NCI-H2196 treated with DMSO at 0.1 percent for 48 hours (cell line): ENCODE measurements around the gene CDYL.
"Not testable (repeated sequence)": the region's sequence is repeated elsewhere in the genome, so short reads cannot be mapped to it uniquely, and the experiment has no call there.

Experiments
- DNase-seq: peaks from one replicate; lab custom pipeline; 2025; ENCODE audit not compliant: unreplicated experiment; lab: John Stamatoyannopoulos, UW

The CDYL gene

DNA sequence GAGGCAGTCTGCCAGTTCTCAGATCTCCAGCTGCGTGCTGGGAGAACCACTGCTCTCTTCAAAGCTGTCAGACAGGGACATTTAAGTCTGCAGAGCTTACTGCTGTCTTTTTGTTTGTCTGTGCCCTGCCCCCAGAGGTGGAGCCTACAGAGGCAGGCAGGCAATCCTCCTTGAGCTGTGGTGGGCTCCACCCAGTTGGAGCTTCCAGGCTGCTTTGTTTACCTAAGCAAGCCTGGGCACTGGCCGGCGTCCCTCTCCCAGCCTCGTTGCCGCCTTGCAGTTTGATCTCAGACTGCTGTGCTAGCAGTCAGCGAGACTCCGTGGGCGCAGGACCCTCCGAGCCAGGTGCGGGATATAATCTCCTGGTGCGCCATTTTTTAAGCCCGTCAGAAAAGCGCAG is 59.3 kb downstream of the CDYL start:
- DNase-seq, result not testable (repeated sequence)

DNA sequence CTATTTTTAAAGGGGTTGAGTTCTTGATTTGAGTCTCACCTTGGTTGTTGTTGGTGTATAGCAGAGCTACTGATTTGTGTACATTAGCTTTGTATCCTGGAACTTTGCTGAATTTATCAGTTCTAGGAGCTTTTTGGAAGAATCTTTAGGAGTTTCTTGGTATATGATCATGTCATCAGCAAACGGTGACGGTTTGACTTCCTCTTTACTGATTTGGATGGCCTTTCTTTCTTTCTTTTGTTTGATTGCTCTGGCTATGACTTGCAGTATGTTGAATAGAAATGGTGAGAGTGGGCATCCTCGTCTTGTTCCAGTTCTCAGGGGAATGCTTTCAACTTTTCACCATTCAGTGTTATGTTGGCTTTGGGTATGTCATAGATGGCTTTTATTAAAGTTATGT is 64.0 kb downstream of the CDYL start:
- no peak for DNase-seq

DNA sequence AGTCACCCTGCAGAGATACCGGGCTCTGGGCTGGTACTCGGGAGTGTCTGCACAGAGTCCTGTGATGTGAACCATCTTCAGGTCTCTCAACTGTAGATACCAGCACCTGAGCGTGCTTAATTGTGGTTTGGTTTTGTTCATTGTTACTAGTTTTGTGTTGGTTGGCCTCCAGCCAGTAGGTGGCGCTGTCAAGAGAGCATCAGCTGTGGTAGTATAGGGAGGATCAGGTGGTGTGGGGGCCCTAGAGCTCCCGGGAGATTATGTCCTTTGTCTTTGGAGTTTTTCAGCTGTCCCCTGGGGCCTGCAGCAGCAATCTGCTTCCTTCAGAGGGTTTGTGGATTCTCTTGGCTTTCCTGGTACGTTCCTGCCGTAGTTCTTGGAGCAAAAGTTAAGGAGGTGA is 67.9 kb downstream of the CDYL start:
- no peak for DNase-seq

DNA sequence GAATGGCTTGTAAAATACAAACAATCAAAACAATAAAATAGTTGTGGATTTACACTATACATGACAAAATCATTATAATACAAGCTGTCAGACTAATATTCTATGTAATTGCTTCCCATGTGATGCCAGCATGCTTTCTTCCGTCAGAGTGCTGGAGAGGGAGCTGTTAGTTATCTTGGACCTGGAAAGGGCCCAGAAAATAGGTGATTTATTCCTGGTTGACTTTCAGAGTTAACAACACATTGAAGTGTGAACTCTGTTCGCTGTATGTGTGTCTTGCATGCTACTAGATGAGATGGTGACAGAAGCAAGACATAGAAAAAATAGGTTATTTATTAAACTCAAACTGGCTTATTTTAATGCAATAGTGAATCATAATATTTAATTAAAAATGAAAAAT is 70.2 kb downstream of the CDYL start:
- no peak for DNase-seq

DNA sequence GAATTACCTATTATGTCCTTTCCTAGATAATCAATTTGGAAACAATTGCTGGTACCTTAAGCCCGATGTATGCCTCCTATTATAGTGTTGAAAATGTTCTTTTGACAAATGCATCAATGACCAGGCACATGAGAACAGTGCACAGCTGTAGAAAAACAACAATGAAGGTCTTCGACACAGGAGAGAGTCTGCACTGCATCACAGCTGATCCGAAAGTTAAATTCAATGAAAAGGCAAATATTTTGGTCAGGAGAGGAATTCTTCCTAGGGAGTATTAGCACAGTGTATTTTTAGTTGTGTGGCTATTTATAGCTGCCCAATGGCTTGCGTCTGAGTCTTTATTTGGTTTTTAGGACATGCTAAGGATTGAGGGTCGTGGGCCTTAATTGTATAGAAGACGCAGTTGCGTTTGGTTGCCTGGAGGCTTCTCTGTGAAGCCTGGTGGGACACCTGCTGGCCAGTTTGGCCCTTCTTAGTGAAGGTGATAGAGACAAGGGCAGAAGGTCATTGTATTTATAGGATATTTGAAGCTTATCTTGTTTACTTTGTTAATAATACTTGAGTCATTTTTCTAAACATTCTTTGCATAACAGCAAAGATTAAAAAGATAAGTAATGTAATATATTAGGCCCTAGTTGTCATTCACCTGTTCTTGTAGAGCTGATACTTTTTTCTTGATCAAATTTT is 72.3 kb downstream of the CDYL start:
- DNase-seq, result no peak

DNA sequence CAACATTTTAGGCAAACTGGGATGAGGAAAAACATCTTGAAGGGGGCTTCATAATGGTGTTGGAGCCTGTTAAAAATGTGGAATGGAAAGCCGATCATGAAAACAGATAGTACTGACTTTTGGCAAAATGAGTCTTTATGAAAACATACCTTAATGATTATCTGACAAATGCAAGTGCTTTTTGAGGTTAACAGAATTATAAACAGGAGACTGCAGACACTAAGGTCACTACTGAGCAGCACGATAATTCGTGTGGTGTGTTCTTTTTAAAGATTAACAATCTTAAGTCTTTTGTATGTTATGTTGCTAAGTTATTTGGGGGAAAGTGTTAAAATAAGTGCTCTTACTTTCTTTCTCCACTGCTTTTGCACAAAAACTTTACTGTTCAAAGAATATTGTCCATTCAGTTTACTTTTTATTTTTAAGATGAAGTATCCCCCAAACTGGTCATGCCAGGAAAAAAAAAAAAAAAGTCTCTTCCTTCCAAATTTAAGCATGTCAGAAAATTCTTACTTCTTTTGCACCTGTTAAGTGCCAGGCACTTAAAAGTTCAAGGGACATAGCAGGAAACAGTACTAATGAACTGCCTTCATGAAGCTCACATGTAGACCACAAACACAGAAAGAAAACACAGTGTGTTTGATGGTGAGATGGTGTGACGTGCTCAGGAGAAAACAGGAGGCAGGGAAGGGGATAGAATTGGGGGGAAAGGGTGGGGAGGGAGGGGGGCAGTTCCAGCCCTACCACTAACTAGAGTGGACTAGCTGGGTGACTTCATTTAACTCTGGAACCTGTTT is 73.2 kb downstream of the CDYL start:
- DNase-seq, result no peak

DNA sequence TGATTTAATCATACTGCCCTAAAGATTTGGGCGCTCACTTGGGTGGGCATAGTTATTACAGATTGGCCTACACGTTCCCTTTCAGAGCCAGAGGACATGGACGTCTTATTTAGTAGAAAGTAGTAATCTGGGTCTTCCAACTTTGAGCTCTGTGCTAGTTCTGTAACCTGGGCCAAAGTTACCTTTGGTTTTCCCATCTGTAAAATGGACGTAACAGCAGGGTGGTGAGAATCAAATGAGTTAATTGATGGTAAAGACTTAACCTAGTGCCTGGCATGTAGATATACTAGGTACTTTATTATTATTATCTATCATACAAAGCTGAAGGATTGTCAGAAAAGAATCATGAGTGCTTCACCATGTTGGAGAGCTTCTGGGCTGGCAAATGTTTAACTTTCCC is 74.8 kb downstream of the CDYL start:
- DNase-seq, result no peak

DNA sequence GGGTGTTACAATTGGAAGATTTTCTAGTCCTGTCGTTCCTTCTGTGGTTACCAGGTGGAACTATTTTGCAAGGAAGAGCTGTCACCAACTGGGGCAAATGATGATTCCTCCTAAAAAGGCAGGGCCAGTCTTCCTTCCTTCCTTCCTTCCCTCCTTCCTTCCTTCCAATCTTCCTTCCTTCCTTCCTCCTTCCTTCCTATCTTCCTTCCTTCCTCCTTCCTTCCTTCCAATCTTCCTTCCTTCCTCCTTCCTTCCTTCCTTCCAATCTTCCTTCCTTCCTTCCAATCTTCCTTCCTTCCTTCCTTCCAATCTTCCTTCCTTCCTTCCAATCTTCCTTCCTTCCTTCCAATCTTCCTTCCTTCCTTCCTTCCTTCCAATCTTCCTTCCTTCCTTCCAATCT is 76.0 kb downstream of the CDYL start:
- not testable (repeated sequence) for DNase-seq

DNA sequence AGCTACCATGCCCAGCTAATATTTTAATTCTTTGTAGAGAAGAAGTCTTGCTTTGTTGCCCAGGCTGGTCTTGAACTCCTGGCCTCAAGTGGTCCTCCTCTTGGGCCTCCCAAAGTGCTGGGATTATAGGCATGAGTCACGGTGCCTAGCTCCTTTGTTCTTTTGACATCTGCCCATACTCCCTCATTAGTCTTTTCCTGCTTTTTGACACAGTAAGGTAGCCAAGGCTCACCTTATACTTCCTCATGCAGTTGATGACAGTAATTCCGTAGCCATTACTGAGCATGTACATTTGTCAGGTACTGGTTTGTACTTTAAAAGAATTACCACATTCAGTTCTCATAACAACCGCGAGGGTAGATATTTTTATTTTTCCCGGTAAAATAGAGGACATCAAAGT is 76.7 kb downstream of the CDYL start:
- no peak for DNase-seq

DNA sequence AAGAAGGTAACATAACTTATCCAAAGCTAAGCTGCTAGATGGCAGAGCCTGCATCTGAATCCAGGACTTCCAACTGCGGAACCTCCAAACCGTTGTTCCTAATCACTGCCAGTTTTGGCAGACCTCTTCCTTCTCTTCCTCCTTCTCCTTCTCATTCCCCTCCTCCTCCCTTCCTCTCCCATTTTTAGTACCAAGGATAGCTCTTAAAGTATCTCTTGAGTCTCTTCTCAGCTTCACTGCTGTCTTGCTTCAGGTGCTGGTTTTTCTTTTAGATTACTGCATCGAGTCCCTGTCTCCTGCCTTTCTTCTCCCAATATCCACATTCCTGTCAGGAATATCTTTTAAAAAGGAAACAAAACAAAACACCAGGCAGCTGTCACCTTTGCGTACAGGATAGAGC is 77.1 kb downstream of the CDYL start:
- DNase-seq, result no peak

DNA sequence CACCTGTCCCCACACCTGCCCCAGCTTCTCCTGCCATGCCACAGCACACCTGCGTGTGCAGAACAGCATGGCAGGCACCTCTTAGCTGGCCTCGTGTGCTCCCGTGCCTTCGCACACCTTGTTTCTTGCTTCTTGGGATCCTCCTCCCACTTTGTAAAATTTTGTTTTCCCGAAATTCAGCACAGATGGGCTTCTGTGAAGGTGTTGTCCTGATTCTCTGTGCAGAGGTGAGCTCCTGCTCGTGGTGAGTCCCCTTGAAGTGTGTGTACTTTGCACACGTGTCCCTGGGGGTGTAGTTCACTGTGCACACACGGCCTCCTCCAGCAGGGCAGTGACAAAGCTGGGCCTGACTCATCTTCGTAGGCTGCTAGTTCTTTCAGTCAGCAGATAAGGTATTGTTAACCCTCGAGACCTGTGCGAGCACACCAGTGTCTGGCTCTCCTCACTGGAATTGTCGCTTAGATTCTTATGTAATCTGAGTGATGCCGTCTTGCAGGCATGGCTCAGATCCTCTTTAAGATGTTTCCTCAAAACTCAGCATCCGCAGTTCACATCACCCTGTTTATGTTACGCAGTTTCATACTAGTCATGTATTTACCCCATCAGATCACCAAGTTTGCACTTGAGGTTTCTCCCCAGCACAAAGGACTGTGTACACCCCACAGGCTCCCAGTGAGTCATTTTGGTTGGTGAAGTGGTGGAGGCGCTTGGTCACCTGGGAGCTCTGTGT is 77.7 kb downstream of the CDYL start:
- no peak for DNase-seq

DNA sequence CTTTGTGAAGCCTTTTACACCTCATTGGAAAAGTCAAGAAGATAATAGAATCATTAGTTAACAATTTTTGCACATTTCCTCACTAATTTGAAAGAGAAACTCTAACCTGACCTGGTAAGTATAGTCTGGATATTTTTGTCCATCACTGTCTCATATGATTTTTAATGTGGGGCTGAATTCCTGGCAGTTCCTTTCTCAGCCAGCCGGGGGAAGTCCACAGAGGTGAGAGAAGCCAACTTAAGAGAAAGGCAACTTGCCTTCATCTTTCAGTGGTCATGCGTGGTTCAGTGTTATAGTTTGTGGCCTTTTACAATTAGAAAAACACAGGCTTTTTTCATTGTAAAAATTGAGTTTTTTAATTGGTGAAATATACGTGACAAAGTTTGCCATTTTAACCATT is 80.6 kb downstream of the CDYL start:
- DNase-seq, result no peak

DNA sequence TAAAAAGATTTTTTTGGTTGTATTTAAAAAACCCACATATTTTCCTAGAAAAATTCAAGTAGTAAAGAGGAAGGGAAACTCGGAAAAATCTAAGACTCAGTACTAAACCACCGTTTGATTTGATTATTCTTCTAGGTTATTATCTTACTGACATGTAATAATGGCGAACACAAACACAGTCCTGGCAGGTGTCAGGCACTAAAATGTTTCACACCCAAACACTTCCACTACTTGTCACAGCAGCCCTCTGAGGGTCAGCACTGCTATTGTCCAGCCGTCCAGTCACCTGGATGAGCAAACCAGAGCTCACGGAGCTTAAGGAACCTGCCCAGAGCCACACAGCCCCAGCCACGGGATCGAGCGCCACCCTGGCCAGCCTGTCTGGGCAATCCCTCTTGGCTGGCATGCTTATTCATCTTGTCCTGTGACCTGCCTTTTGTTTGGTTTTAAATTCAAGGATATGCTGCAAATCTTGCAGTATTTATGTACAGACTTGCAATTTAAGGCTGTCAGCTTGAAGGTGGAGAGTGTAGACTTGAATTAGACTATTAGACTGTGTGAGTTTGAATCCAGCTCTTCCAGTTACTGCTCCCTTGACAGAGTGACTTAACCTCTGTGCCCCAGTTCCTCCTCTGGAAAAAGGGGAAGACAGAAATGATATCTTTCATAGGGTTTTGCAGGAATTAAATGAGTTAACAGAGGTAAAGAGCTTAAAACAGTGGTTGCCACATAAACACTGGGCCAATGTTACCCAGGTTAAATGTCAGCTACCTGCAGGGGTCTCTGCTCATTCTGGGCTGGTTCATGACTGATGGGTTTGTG is 82.2 kb downstream of the CDYL start:
- DNase-seq, result no peak

DNA sequence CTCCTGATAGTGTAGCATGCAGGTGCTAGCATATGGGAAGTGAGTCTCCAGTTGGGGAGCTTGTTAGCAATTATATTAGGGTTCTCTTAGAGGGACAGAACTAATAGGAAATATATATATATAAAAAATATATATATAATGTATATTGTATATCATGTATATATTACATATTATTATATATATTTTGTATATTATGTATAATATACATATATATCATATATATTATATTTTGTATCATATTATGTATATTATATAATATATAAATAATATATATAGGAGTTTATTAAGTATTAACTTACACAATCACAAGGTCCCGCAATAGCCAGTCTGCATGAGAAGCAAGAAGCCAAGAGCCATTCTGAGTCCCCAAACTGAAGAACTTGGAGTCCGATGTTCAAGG is 84.2 kb downstream of the CDYL start:
- DNase-seq, result no peak

DNA sequence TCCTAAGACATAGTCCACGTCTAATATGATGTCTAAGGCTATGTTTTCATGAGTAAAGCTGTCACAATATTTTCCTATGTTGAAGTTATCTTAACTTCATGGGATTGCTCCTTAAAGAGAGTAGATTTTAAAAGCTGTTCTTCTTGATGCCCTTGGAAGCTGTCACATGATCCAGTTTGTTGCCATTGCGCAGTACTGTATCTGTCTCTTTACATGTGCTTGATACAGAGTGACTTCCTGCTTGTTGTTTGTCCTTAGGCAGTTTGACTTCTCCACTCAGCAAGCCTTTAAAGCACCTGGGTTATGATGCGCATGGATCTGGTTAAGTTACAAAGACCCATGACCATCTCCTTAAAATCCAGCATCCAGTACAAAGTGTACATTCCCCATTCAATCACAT is 85.4 kb downstream of the CDYL start:
- DNase-seq, result no peak

DNA sequence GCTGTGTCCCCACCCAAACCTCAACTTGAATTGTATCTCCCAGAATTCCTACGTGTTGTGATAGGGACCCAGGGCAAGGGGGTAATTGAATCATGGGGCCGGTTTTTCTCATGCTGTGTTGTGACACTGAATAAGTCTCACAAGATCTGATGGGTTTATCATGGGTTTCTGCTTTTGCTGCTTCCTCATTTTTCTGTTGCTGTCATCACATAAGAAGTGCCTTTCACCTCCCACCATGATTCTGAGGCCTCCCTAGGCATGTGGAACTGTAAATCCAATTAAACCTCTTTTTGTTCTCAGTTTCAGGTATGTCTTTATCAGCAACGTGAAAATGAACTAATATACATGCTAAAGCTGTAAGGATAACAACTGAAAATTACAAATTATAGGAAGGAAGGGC is 88.3 kb downstream of the CDYL start:
- no peak for DNase-seq

DNA sequence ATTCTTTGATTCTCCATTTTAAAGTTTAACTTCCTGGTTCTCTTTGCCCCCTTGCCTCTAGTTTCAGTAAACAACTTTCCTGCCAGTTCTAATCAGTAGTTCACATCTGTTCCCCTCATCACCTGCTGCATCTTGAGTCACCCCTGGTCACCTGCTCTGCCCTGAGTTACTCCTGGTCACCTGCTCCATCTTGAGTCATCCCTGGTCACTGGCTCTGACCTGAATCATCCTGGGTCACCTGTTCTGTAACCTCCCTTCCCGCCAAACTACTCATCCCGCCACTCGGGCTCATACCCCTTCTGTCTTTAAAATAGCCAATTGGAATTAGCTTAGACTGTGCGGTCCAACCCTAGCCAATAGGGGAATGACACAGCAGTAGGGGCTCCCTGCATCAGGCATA is 88.8 kb downstream of the CDYL start:
- not testable (repeated sequence) for DNase-seq

DNA sequence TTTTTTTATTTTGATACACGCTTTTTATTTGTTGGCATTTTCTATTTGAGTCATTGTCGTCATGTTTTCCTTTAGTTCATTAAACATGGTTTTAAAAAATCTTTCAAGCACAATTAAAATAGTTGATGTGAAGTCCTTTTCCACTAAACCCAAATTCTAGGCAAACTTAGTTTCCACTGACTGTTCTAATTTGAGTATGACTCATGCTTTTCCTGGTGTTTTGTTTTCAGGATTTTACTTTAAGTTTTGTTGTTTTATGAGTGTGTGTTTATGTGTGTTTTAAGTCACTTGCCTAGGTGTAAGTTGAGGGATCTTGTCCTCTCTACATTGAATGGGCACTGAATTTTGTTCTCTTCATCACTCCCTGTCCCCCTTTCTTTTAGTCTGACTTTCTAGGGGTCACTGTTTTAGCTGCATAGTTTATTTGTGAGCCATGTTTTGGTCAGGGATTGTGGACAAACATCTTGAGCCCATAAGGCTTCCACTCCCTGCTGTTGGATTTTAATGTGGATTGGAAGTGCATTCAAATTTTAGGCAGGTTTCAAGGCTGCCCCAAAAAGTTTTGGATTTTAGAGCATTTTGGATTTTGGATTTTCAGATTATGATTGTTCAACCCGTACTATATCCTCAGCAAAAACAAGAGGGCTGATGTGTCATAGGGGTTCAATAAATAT is 94.8 kb downstream of the CDYL start:
- DNase-seq, result no peak

DNA sequence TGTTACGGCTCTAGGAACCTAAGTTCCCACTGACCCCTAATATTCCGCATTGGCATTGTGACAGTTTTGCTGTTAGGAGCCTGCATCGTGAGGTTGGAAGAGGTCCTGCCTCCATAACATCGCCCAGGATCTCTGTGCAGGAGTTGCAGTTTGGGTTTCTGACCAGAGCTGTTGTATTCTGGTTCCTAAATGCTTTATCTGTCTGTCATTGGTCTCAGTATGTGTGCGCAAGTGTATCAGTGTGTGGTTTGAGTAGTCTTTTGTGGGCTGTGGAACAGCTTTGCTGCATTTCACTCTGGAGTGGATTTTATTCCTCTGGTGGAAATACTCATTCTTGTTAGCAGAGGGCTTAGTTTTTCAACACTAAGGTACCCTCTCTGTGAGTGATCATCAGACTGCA is 95.6 kb downstream of the CDYL start:
- no peak for DNase-seq

DNA sequence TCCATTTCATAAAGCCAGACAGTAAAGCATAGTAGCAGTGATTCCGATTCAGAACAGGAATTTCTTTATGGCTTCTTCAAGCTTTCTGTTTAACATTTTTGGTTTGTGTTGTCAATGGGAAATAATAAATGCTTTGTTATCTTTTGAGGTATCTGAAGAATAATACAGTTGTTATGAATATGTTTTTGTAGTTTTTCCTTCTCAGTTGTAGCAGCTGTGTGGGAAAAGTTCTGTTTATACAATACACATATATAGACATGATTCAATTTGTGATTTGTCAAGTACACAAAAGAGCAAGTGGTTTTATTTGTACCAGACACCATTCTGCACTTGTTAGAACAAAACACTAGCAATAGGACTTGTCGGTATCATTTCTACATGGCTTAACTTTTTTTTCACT is 96.6 kb downstream of the CDYL start:
- DNase-seq, result no peak

DNA sequence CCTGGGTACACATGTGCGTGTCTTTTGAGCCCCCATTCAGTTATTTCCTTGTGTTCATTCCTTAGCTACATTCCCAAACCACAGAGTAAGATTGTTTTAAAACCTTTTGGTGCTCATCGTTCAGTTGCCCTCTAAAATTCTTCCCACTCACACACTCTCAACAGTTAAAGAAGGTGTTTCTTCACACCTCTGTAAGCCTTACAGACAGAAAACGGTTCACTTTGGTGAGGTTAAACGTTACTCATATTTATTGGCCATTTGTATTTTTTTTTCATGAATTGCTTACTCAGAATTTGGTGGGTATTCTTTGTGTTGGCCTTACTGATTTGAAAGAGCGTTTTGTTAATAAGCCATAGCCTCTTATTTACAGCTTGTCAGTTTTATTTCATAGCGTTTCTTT is 97.7 kb downstream of the CDYL start:
- no peak for DNase-seq
